Fibroblast of skin of back (primary cell): ENCODE data around the gene BTNL8.

Source experiments
- DNase-seq: peaks from one replicate; pipeline ENCODE4 v3.0.0-alpha.2; 2013

The BTNL8 gene

DNA sequence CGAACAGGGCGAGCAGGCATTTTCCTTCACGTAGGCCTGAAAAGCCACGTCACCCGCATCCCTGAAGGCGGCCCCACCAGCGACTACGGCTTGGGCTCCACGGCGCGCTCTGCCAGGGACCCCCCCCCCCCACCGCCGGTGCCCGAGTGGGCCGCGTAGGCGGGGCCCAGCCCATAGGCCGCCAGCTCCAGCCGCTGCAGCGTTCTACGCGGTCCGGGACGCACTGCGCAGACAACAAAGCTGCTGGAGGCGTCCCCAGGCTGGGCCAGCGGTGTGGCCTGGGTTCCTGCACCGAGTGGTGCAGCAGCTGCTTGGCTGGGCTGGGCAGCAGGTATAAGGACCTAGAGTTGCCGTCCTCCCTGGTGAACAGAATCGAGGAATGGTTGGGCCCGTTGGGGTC, 71.4 kb downstream of the BTNL8 start:
- no peak for DNase-seq

DNA sequence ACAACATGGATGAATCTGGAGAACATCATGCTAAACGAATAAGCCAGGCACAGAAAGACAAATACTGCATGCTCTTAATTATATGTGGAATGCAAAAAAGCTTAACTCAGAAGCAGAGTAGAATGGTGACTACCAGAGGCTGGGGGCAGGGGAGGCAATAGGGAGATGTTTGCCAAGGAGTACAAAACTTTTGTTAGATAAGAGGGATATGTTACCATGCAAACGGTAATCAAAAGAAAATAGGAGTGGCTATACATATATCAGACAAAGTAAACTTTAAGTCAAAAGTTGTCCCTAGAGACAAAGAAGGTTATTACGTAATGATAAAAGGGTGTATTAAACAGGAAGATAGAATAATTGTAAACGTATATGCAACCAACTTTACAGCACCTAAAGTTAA, 71.9 kb downstream of the BTNL8 start:
- DNase-seq: no peak

- no peak for DNase-seq
These were observed 75.8 kb downstream of the BTNL8 start for GRCh38 chr5:180974612-180975315.

- DNase-seq: no peak
These were observed 76.4 kb downstream of the BTNL8 start for GRCh38 chr5:180975338-180975737.

GRCh38 chr5:180976518-180976917, 77.6 kb downstream of the BTNL8 start:
- no peak for DNase-seq

GRCh38 chr5:180977852-180978251, 78.9 kb downstream of the BTNL8 start:
- DNase-seq: no peak

- no peak for DNase-seq
These were observed 83.2 kb downstream of the BTNL8 start for GRCh38 chr5:180982008-180982741.

DNA sequence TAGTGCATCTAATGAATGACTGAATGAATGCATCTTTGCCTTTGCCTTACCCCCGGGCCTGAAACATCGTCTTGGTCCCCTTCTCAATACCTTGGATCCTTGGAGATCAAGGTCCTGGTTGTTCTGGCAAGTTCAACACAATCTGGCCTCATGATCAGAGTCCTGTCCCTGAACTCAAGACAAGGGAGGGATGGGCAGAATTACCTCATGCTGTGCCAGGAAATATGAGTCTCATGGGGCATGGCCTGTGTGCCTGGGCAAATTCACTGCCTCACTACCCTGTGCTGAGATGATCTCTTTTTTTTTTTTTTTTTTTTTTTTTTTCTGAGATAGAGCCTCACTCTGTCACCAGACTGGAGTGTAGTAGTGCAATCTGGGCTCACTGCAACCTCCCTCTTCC, 89.1 kb downstream of the BTNL8 start:
- no peak for DNase-seq

GRCh38 chr5:180988592-180988991, 89.6 kb downstream of the BTNL8 start, which contains the start of gene BTNL3:
Gene BTNL3 (plus strand): TSS chr5:180988846. CDS start chr5:180989029, 183 bp downstream.
- no peak for DNase-seq

DNA sequence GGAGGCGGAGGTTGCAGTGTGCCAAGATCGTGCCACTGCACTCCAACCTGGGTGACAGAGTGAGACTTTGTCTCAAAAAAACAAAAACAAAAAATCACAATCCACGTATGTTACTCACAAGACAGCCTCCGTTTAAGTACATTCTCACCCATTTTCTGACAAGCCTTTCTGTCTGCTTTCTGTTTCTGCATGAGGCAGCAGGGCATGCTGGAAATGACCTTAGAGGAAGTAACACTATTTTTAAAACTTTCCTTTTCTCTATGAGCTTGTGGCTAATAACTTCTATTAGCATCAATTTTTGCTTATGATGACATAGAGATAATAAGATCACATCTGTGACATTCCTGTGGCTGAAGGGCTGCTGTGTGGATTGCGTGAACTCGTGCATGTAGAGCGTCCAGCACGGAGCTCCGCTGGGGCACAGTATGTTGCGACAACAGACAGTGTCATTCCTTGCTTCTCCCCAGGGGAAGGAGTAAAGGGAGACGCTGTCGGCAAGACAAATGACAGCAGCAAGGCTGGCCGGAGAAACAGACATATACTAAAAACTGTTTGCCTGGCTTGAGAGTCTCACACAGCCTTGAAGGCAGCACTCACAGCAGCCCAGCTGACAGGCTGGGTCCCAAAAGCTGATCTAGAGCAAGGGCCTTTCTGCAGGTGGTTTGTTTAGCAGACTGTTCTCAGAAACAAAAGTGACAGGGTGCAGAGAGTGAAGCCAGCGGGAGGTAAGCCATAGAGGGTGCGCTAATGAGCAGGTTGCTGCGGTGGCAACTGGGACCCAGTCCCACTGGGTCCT, 91.3 kb downstream of the BTNL8 start:
- peak; percentile 2 for DNase-seq

GRCh38 chr5:180990882-180991242, 91.9 kb downstream of the BTNL8 start:
- DNase-seq: no peak
